GM12864 (cell line): Measurements from ENCODE around the gene COTL1.

Experiments
- DNase-seq: peaks from one replicate; pipeline ENCODE4 v3.0.0-alpha.2; 2011; ENCODE audit warnings: low read depth
- H3K4me3 ChIP-seq: 2 replicates; pipeline ENCODE4 v1.5.1; 2011; ENCODE audit warnings: mild to moderate bottlenecking, low read depth, low read length, control low read depth
- CTCF ChIP-seq: IDR thresholded peaks from 2 replicates; pipeline ENCODE4 v1.5.1; 2011; ENCODE audit warnings: low read depth, mild to moderate bottlenecking, moderate library complexity, low read length, control low read depth, inconsistent platforms; ENCODE audit errors: missing control alignments

COTL1 gene

GRCh38 chr16:84534815-84535214 is 83.1 kb downstream of the COTL1 start:
- TF ChIP-seq CTCF, result no peak
- no peak overlapping the region for H3K4me3 ChIP-seq
- no peak for DNase-seq

- DNase-seq, result no peak
- TF ChIP-seq CTCF, result no peak
- H3K4me3 ChIP-seq, result no peak overlapping the region
Measured at GRCh38 chr16:84532855-84533486, 84.9 kb downstream of the COTL1 start.

GRCh38 chr16:84532291-84532724 is 85.6 kb downstream of the COTL1 start:
- TF ChIP-seq CTCF, result no peak
- no peak overlapping the region for H3K4me3 ChIP-seq
- no peak for DNase-seq

GRCh38 chr16:84531671-84532111 is 86.2 kb downstream of the COTL1 start:
- TF ChIP-seq CTCF, result no peak
- no peak for DNase-seq
- no peak overlapping the region for H3K4me3 ChIP-seq

GRCh38 chr16:84530590-84530989 is 87.3 kb downstream of the COTL1 start:
- no peak for DNase-seq
- TF ChIP-seq CTCF, result no peak
- H3K4me3 ChIP-seq, result no peak overlapping the region

- no peak overlapping the region for H3K4me3 ChIP-seq
- DNase-seq, result no peak
- TF ChIP-seq CTCF, result no peak
Measured at GRCh38 chr16:84529607-84530006, 88.3 kb downstream of the COTL1 start.

GRCh38 chr16:84528322-84528721 is 89.6 kb downstream of the COTL1 start:
- TF ChIP-seq CTCF, result no peak
- no peak for DNase-seq
- no peak overlapping the region for H3K4me3 ChIP-seq
